ENCODE measurements around the gene BMP2.

- TF ChIP-seq CTCF (IDR thresholded peaks at IDR 0.05) (no peak), POLR2A (IDR thresholded peaks at IDR 0.05) (no peak)
Observed at GRCh38 chr20:6756693-6757595, 10.5 kb upstream of the BMP2 start.

Data from testis (tissue), 2 donors.